Renal cortex interstitium (tissue), 11 donors: ENCODE data around the gene NOC2L. TPM values are rescaled to one million over a fixed set of nuclear protein-coding genes. Genes with fewer than 3 reads are reported as not detected.

Experiments used
- DNase-seq, 11 donors: peaks; one replicate each; pipeline ENCODE4 v3.0.0-alpha.2; 2013; ENCODE audit warnings: low read depth in 9 of 11, low spot score in 4 of 11; ENCODE audit errors: extremely low read depth in 1 of 11
- polyA plus RNA-seq, 3 donors: library from polyadenylated mRNA; unstranded; fragments of 120-200 nt; gene quantifications; one replicate each; pipeline ENCODE4 v1.2.1, GENCODE V29; 2013; ENCODE audit not compliant: insufficient read length in 3 of 3

NOC2L gene
- polyA plus RNA-seq, 3 donors, result 52.0 to 64.3 (median 64.2) TPM

GRCh38 chr1:913491-914130 is 45.4 kb downstream of the NOC2L start:
- DNase-seq, result no peak

DNA sequence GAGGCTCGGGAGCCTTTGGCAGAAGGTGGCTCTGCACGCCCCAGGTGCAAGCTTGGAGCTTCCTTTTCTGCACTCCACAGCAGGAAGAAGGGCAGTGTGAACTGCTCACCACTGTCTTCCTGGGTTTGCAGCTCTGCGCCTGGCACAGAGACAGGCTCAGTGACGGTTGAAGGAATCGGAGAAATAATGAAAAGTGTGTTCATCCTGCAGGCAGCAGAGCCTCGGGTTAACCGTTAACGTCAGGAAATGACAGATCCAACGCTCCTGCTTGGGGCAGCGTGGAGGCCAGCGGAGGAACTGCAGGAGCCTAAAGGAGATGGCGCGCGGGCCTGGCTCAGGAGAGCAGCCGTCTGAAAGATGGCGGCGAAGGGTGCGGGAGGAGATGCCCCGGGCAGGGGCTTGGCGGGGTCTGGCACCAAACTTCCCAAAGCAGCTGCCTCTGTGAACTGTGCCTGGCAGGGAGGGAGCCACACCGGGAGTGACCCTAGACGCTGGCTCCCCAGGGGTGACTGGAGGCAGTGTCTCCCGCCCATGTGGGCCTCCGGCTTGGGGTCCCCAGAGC is 46.2 kb downstream of the NOC2L start:
- DNase-seq, result no peak

GRCh38 chr1:911875-912739 is 46.9 kb downstream of the NOC2L start:
- DNase-seq, result no peak

DNA sequence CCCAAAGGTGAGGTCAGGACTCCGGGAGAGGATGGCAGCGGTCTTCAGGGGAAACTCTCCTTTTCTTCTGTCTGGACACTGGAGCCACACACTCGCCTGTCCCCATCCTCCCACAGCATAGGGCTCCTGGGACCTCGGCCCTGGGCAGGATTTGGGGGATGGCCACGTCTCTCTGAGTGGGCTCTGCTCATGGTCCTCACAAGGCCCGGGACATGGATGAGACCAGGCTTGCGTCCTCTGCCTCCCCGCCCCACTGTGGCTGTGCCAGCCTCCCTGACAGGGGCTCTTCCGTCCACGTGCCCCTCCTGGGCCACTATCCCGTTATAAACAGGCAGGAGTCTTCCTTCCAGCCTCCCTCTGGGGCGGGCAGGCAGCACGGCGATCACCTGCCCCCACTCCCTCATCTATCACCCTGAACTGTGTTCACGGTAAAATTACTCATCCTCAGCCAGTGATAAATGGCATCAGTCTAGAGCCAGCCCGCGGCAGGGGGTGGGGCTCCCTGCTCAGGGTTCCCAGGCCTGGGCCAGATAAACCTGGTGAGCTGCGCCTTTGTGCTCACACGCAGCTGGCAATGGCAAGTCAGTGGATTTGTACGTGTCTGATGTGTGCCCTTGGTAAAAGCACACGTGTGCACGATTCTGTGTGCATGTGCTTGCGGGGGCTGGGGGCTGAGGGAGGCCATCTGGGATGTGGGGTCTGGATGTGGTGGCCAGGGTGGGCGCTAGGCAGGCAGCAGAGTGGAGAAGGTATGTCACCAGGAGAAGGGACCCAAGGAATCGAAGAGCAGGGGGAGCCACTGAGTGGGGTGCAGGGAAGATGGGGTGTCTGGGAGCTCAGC is 48.0 kb downstream of the NOC2L start:
- DNase-seq, result peak in 1 of 11 donors; percentile 56

GRCh38 chr1:910311-910880 is 48.7 kb downstream of the NOC2L start:
- no peak for DNase-seq

GRCh38 chr1:909861-910310 is 49.2 kb downstream of the NOC2L start:
- no peak for DNase-seq

DNA sequence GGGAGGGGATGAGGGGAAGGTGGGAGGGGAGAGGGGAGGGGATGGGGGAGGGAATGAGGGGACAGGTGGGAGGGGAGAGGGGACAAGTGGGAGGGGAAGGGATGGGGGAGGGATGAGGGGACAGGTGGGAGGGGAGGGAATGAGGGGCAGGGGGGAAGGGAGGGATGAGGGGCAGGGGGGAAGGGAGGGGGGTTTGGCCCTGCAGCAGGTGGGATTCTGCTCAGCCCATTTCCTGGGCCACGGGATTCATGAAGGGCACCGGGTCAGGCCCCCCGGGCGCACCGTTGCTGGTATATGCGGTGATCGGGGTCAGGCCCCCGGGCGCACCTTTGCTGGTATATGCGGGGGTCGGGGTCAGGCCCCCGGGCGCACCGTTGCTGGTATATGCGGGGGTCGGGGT is 50.4 kb downstream of the NOC2L start:
- DNase-seq, result no peak

- no peak for DNase-seq
These were observed 51.2 kb downstream of the NOC2L start for GRCh38 chr1:907611-908451.

GRCh38 chr1:906600-907420 is 52.2 kb downstream of the NOC2L start:
- no peak for DNase-seq

DNA sequence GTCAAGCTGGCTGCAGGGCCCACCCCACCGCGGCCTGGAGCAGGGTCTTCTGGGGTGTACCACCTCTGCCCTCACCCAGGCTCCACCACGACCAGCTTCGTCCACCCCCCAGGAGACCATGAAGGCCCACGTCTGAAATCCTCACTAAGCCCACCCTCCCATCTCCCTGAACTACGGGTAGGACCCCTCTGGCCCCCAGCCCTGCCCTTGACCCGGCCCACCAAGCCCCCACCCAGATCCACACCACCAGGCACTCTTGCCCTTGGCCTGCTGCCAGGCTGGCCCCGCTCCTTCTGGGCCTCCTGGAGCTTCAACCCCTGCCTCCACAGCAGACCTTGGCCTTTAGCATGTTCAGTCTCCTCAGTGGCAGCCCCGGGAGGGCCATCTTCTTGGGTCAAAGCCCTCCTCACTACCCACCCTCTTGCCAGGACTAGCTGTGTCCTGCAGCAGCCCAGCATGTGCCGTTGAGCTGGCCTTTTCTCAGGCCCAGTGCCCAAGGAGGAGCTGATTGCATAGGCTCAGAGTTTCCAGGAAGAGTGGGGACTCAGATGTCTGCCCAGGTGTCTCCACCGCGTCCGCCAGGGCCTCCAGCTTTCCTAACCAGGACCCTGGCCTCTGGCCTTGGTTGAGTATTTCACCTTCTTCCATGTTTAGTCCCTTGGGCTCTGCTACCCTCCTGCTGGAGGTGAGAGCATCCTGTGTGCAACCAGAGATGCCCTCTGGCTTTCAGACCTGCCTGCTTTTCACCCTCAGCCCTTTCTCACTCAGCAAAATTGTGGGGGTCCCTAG is 53.1 kb downstream of the NOC2L start:
- DNase-seq, result no peak

- DNase-seq, result peak in 1 of 11 donors; percentile 53
These were observed 53.8 kb downstream of the NOC2L start for GRCh38 chr1:905071-905749.

DNA sequence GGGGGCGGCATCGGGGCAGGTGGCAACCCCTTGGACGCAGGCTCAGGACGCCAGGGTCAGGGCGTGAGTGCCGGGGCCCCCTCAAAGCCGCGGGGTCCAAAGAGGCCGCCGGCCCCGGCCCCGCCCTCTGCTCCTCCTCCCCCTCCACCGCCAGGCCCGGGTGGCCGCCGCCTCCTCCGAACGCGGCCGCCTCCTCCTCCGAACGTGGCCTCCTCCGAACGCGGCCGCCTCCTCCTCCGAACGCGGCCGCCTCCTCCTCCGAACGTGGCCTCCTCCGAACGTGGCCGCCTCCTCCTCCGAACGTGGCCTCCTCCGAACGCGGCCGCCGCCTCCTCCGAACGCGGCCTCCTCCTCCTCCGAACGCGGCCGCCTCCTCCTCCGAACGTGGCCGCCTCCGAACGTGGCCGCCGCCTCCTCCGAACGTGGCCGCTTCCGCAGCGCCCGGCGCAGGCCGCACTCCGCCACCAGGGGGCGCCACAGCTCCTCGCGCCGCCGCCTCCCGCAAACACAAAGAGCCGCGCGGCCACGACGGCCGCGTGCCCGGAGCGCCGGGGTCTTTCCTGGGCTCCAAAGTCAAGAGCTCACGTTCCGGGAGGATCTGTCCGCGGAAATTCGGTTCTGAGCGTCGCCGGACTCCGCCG is 54.6 kb downstream of the NOC2L start:
- peak in 5 of 11 donors; percentile 66 to 86 (median 83) for DNase-seq

GRCh38 chr1:903721-904271 is 55.3 kb downstream of the NOC2L start:
- no peak for DNase-seq

DNA sequence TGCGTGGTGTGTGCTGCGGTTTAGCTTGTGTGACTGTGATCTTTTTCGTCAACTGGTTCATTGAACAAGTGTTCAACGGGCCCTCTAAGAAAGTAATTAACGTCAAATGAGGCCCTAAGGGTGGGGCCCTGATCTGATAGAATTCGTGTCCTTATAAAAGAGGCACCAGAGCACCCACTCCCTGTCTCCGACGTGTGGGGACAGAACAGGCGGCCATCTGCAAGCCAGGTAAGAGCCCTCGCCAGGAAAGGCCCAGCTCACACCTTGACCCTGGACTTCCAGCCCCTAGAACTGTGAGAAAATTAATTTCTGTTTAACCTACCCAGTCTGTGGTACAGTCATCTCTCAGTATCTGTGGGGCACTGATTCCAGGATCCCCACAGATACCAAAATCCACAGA is 55.8 kb downstream of the NOC2L start:
- DNase-seq, result no peak

DNA sequence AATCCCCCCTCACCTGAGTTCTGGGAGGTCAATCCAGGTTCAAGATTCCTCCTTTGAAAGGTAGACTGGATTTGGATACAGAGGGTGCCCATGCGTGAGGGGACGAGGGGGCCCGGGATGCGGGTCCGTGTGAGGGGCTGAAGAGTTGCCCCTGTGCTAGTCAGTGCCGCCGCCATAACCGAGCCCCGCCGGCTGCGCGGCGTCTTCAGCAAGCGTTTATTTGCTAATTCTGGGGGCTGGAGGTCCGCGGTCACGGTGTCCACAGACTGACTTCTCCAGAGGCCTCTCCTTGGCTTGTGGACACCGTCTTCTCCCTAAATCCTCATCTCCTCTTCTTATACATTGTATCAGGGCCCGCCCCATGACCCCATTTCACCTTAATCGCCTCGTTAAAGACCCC is 56.3 kb downstream of the NOC2L start:
- no peak for DNase-seq
